Epithelial cell of esophagus (primary cell): ENCODE measurements around the gene SUMO2.
"Not testable (repeated sequence)": the region's sequence is repeated elsewhere in the genome, so short reads cannot be mapped to it uniquely, and the experiment has no call there.

ENCODE experiments used
- DNase-seq: peaks from one replicate; pipeline ENCODE4 v3.0.0; 2010; ENCODE audit warnings: low read depth
- H3K4me3 ChIP-seq: 2 replicates; pipeline ENCODE4 v1.5.1; 2011; ENCODE audit warnings: mild to moderate bottlenecking, low read length, control low read depth
- TF ChIP-seq, protein P1 (sequence below): IDR thresholded peaks from 2 replicates; pipeline ENCODE4 v1.5.1; 2011; ENCODE audit warnings: low read depth, mild to moderate bottlenecking, low read length, control low read depth, inconsistent platforms; ENCODE audit not compliant: insufficient read depth; ENCODE audit errors: missing control alignments

The SUMO2 gene

DNA sequence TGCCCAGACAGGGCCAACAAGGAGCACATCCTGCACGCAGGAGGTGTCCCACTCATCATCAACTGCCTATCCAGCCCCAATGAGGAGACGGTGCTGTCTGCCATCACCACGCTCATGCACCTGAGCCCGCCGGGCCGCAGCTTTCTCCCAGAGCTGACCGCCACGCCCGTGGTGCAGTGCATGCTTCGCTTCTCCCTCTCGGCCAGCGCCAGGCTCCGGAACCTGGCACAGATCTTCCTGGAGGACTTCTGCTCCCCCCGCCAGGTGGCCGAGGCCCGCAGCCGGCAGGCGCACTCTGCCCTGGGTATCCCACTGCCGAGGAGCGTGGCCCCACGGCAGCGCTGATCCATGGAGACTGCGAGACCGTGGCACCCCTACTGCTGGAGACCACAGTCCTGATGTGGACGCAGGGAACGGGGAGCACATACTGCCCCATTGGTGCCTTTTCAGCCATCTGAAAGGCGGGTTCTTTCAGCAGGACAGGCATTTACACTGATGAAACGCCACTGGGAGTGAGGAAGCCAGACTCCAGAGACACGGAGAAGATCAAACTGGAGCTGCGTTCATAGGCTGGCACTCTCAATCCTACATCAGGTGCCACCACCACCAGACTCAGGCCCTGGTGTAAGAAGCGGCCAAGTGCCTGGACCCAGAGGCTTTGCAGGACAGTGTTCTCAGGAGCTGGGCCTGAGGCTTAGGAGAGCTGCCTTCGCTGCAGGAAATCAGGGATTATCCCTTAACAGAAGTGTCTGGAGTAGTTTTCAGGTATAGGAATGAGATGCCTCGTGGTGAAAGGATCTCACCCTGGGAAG is 53.9 kb downstream of the SUMO2 start:
- TF ChIP-seq, protein P1, sequence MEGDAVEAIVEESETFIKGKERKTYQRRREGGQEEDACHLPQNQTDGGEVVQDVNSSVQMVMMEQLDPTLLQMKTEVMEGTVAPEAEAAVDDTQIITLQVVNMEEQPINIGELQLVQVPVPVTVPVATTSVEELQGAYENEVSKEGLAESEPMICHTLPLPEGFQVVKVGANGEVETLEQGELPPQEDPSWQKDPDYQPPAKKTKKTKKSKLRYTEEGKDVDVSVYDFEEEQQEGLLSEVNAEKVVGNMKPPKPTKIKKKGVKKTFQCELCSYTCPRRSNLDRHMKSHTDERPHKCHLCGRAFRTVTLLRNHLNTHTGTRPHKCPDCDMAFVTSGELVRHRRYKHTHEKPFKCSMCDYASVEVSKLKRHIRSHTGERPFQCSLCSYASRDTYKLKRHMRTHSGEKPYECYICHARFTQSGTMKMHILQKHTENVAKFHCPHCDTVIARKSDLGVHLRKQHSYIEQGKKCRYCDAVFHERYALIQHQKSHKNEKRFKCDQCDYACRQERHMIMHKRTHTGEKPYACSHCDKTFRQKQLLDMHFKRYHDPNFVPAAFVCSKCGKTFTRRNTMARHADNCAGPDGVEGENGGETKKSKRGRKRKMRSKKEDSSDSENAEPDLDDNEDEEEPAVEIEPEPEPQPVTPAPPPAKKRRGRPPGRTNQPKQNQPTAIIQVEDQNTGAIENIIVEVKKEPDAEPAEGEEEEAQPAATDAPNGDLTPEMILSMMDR: no peak
- no peak for DNase-seq
- H3K4me3 ChIP-seq: no peak overlapping the region

- DNase-seq: not testable (repeated sequence)
Measured at GRCh38 chr17:75127936-75128335, 54.8 kb downstream of the SUMO2 start.

DNA sequence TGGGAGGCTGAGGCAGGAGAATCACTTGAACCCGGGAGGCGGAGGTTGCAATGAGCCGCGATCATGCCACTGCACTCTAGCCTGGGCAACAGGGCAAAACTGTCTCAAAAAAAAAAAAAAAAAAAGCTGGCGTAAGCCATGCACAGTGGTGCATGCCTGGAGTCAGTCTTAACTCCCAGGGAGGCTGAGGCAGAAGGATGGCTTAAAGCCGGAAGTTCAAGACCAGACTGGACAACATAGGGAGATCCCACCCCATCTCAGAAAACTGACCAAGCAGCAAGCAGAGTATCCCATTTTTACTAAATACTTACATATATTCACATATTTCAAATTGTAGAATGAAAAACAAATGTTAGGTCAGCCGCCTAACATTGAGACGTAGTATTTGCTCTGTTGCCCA is 55.8 kb downstream of the SUMO2 start:
- no peak for DNase-seq
- TF ChIP-seq, protein P1: no peak
- H3K4me3 ChIP-seq: no peak overlapping the region

More at GRCh38 chr17:75127936-75128335, 54.8 kb downstream of the SUMO2 start:
- not testable (repeated sequence) for H3K4me3 ChIP-seq

DNA sequence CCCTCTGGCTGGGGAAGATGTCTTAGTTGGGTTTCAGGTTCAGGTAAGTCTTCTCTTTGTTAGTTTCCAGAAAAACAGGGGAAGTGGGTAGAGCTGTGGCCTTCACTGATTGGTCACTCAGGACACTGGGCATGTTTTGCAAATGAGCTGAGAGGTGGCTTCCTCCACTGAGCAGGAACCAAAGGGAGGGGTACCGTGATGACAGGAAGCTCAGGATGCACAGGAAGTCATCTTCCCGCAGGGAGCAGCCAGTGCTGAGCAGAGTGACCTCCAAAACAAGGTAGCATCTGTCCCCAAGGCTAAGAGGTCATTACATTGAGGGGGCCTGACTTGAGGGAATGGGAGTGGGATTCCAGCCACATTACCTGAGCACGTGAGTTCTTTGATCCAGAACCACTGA is 56.8 kb downstream of the SUMO2 start:
- no peak for DNase-seq
- no peak overlapping the region for H3K4me3 ChIP-seq
- TF ChIP-seq, protein P1: no peak

- no peak for DNase-seq
- TF ChIP-seq, protein P1: no peak
- no peak overlapping the region for H3K4me3 ChIP-seq
Measured at GRCh38 chr17:75124819-75125162, 58.0 kb downstream of the SUMO2 start.

DNA sequence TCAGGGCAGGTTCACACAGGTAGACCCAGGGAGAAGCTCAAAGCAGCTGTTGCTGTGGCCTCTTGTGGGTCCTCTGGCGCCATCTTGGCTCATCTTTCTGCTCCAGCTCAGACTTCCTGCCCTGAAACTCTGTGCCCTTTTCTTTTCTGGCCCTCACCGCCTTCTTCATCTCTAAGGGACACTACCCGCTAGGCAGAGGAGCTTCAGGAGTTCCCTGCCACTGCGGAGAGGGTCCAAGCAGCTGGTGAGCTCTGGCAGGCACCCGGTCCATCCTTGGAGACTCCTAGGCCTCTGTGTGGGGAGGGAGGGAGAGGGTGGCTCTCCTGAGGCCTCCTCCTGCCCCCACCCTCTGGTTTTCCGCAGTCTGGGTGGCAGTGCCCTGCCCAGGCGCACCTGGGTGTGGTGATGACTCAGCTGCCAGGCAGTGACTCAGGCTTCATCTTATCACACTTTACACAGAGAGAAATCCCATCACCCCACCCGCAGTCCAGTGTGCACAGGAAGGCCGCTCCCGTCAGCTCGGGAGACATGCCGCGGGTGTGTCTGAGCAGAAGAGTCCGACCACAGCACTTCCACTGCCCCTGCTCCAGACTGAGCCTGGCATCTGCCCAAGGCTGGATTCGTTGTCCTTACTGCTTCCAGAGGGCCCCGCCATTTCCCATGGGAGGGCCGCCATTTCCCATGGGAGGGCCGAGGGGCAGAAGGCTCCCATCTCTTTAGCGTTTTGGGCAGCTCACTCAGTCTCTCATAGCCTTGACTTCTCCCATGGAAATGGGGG is 58.5 kb downstream of the SUMO2 start:
- H3K4me3 ChIP-seq: no peak overlapping the region
- peak; percentile 99 for DNase-seq
- TF ChIP-seq, protein P1: no peak

DNA sequence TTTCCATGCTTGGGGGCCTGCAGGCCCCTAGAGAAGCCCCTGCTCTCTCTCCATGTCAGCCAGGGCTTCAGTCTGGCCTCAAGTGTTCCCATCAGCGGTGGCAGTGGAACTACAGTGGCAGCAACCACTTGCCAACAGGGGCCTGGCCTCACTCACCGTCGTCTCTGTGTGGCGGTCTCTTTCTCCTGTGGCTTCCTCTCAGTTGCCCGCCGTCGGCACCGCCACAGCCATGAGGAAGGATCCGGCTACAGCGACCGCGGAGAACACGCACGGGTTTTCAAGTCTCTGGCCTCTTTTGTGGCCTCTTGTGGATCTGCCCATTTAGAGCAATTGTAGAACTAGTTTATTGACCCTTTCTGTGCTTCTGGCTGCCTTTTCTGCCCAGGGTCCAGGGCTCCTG is 64.5 kb downstream of the SUMO2 start:
- DNase-seq: no peak
- TF ChIP-seq, protein P1: no peak
- no peak overlapping the region for H3K4me3 ChIP-seq
